Cardiac muscle cell (in vitro differentiated cells and primary cell): ENCODE data around the gene NME7. TPM values are rescaled to one million over a fixed set of nuclear protein-coding genes. Genes with fewer than 3 reads are reported as not detected.

Experiments used
- DNase-seq, 2 donors: peaks; one replicate each; pipeline versions ENCODE4 v3.0.0 to v3.0.0-alpha.2; 2010 to 2017; ENCODE audit warnings: low read depth in 1 of 2, low spot score in 1 of 2
- H3K27ac ChIP-seq: fragments of 200-600 bp; sonication (generic); 2 replicates; pipeline ENCODE4 v1.5.1; 2016
- H3K27me3 ChIP-seq: fragments of 200-600 bp; sonication (generic); 2 replicates; pipeline ENCODE4 v1.6.0; 2016; ENCODE audit warnings: control low read depth
- H3K36me3 ChIP-seq: fragments of 200-600 bp; sonication (generic); 2 replicates; pipeline ENCODE4 v1.5.1; 2016; ENCODE audit warnings: control low read depth
- H3K4me1 ChIP-seq: fragments of 200-600 bp; sonication (generic); 2 replicates; pipeline ENCODE4 v1.8.1; 2017; ENCODE audit warnings: low read depth, mild to moderate bottlenecking, mixed run types
- H3K4me3 ChIP-seq: fragments of 200-600 bp; sonication (generic); 2 replicates; pipeline ENCODE4 v1.5.1; 2016; ENCODE audit warnings: mild to moderate bottlenecking
- H3K9me3 ChIP-seq: fragments of 200-600 bp; sonication (generic); 2 replicates; pipeline ENCODE4 v1.5.1; 2017; ENCODE audit warnings: low read depth, mild to moderate bottlenecking, control low read depth
- CTCF ChIP-seq: IDR thresholded peaks from 2 replicates; pipeline ENCODE4 v1.5.1; 2012; ENCODE audit warnings: low read depth, mild to moderate bottlenecking, low read length
- polyA plus RNA-seq: library from polyadenylated mRNA; unstranded; fragments of >200 nt; fragmentation: Nextera tagmentation; extraction: Ambion mirVana; gene quantifications from 2 replicates; pipeline ENCODE4 v1.2.1, GENCODE V29; 2016
- total RNA-seq: library from RNA; depleted of rRNA; stranded (reverse); fragments of >200 nt; gene quantifications from 2 replicates; pipeline ENCODE4 v1.2.3, GENCODE V29; 2016

NME7 gene
- total and polyA plus RNA-seq, 2 experiments from 2014 or later = 10.1 to 110 TPM

DNA sequence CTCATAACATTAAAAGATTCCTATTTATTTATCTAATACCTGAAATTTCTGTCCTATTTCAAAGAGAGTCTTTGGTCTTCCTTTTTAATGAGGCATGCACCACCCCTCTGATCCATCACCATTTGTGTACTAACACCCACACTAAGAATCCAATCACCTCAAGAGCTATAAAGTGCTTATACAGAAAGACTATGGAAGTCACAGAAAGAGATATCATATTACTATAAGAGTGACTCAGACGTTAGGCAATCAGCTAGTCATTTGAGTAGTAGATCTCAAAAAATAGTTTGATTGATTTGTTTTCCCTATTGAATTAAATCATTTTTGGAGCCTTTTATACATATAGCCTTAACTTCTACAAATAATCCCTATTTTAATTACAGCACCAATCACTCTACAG lies 46.1 kb downstream of the NME7 start:
- no peak overlapping the region for H3K27ac ChIP-seq
- H3K9me3 ChIP-seq = no peaks in the 10 kb centered on the region
- TF ChIP-seq CTCF = no peak
- H3K4me1 ChIP-seq = no peaks in the 10 kb centered on the region
- no peak overlapping the region for H3K4me3 ChIP-seq
- peak in 1 of 2 donors; percentile 43 for DNase-seq
- H3K27me3 ChIP-seq = no peaks in the 10 kb centered on the region
- H3K36me3 ChIP-seq = no peaks in the 10 kb centered on the region

DNA sequence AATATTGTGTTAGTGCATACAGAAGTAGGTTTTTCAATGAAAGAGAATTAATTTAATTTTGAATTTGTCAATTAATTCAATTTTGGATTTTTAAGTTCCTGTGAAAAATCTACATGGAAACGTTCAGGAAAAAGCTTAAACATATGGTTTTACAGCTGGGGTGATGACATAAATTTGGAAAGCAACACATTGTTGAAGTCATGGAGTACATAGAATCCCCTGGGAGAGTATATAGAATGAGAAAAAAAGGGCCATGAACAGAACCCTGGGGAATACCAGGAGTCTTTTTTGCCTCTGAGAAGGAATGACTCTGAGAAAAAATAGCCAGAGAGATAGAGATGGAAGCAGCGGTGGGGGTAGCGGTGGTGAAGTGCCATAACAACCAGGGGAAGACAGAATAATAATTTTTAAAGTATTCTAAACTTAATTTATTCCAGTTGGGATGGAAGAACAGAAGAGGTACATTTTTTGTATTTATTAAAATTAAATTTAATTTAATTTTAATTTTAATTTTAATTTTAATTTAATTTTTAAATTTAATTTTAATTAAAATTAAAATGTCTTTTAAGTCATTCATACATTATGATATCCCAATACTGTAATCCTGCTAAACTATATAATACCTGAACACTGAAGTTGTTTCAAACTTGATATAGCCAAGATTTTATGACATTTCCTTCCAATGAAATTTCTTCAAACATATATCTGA lies 48.9 kb downstream of the NME7 start:
- Histone ChIP-seq H3K9me3 (no peaks in the 10 kb centered on the region), H3K4me1 (no peaks in the 10 kb centered on the region), H3K27me3 (no peaks in the 10 kb centered on the region), H3K36me3 (no peaks in the 10 kb centered on the region), H3K27ac (no peak overlapping the region), H3K4me3 (no peak overlapping the region)
- no peak for TF ChIP-seq CTCF
- DNase-seq = peak in 1 of 2 donors; percentile 37

DNA sequence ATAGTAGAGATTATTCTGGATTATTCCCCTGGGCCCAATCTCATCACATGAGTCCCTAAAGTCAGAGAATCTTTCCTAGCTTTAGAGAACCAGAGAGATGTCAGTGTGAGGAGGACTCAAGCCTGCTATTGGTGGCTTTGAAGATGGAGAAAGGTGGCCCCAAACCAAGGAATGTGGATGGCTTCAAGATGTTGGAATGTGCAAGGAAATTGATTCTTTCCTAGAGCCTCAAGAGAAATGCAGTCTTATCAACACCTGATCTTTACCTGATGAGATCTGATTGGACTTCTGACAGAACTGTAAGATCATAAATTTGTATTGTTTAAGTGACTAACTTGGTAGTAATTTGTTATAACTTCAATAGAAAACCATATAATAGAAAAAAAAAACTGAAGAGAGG lies 51.0 kb downstream of the NME7 start:
- Histone ChIP-seq H3K4me3 (no peak overlapping the region), H3K9me3 (no peaks in the 10 kb centered on the region), H3K36me3 (no peaks in the 10 kb centered on the region), H3K4me1 (no peaks in the 10 kb centered on the region), H3K27me3 (no peaks in the 10 kb centered on the region), H3K27ac (no peak overlapping the region)
- no peak for DNase-seq
- TF ChIP-seq CTCF = no peak

GRCh38 chr1:169312084-169312954 lies 55.3 kb downstream of the NME7 start:
- no peak for TF ChIP-seq CTCF
- Histone ChIP-seq H3K9me3 (no peaks in the 10 kb centered on the region), H3K4me3 (no peak overlapping the region), H3K4me1 (no peaks in the 10 kb centered on the region), H3K27ac (no peak overlapping the region), H3K36me3 (no peaks in the 10 kb centered on the region), H3K27me3 (no peaks in the 10 kb centered on the region)
- DNase-seq = peak in 1 of 2 donors; percentile 86

GRCh38 chr1:169309178-169310166 lies 58.1 kb downstream of the NME7 start:
- no peaks in the 10 kb centered on the region for H3K4me1 ChIP-seq
- DNase-seq = no peak
- H3K4me3 ChIP-seq = no peak overlapping the region
- no peaks in the 10 kb centered on the region for H3K9me3 ChIP-seq
- H3K27me3 ChIP-seq = no peaks in the 10 kb centered on the region
- H3K36me3 ChIP-seq = no peaks in the 10 kb centered on the region
- TF ChIP-seq CTCF = no peak
- H3K27ac ChIP-seq = no peak overlapping the region
